Measurements from ENCODE around the gene KCNIP3.

DNA sequence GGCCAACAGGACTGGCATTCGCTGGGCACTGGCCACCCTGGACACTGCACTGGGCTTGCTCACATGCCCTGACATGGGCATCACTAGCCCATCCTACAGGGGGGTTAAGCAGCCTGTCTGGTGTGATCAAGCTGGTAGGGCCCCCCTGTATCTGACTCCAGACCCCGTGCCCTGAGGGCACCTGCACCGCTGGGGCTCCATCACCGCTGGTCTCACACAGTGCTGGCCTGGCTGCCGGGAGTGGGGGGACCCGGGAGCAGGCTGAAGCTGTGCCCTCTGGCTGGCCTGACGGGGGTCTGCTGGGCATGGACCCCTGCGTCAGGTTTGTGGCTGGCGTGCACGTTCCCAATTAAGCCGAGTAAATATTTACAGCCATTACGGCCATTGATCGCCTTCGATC is 32.3 kb downstream of the KCNIP3 start:
- TF ChIP-seq CTCF (conservative IDR thresholded peaks at IDR 0.05) (no peak), ZFX (IDR thresholded peaks at IDR 0.05) (no peak)

All from C4-2B (cell line).